Stimulated activated CD4-positive, alpha-beta T cell treated with anti-CD3 and anti-CD28 coated beads, Interleukin-1b, Interleukin-23, amount 100 ng/mL, for 4 hours (primary cell): ENCODE results near the gene FRMD6.

ENCODE experiments used
- DNase-seq, 2 donors: peaks; one replicate each; pipeline ENCODE4 v3.0.0-alpha.2; 2020; ENCODE audit warnings: low read depth in 2 of 2

FRMD6 gene

GRCh38 chr14:51651388-51652167 lies at the start of gene FRMD6:
TSS of gene FRMD6 (plus strand) at chr14:51651910. CDS start at chr14:51689837, 37,927 bp downstream.
- DNase-seq: peak; percentile 66 to 67

GRCh38 chr14:51602310-51602709 lies 49.4 kb upstream of the FRMD6 start:
- DNase-seq: no peak

GRCh38 chr14:51603495-51603894 lies 48.2 kb upstream of the FRMD6 start:
- no peak for DNase-seq

DNA sequence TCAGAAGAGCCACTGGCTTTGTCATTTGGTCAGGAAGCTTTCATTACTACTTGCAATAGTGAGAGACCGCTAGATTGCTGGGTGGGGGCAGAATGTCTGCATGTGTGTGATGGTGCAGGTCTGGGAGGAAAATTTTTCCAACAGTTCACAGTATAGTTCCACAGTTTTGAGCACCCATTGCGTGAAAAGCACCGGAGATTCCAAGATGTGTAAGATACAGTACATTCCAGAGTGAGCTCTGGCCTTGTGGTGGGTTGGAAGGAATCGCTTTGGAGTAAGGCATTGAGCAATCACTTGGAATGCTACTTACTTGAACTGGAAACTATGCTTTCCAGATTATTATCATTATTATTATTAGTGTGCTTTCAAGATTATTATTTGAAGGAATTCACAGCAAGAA lies 47.6 kb upstream of the FRMD6 start:
- no peak for DNase-seq

- no peak for DNase-seq
Observed at GRCh38 chr14:51605575-51605974, 46.1 kb upstream of the FRMD6 start.

DNA sequence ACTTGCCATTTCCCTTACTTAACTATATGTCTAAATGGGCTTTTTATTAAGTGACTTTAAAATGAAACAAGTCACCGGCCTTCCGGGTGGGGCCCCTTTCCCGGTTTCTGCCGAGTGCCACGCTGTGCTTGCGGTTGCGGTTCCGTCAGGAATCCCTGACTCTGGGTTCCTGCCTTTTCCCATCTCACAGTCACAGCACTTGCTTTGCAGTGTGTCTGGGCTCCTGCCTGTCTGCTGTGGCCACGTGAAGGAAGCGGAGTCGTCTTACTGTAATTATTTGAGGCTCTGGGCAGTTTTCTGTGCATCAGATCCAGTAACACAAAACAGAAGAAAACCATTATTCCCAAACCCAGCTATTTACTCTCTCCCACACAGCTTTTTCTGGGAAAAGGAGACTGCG lies 44.0 kb upstream of the FRMD6 start:
- DNase-seq: no peak

DNA sequence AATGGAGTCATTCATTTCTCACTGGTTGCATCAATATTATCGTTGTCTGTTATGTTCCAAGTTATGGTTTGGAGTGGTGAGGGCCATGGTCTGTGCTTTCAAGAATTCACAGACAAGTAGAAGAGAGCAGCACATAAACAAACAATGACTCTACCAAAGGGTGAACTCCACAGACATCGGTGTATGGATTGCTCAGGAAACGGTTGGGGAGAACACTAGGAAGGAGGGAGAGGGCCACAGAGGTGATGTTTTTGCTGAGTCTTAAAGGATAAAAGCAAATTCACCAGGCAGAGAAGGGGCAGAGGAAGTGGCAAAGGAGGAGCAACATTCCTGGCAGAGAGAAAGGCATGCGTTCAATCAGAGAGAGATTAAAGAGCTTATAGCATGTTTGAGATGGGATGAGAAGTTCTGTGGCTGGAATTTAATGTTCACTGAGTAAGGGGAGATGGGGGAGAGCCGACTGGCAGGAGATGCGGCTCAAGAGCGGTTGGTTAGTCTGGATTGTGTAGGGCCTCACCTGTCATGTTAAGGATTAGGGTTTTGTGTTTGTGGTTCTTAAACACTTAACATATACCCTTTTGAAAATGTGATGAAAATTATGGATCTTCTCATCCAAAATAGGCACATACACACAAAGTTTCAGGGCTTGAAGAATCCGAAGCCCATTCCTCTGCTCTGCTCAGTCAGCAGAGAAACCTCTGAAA lies 42.3 kb upstream of the FRMD6 start:
- no peak for DNase-seq

DNA sequence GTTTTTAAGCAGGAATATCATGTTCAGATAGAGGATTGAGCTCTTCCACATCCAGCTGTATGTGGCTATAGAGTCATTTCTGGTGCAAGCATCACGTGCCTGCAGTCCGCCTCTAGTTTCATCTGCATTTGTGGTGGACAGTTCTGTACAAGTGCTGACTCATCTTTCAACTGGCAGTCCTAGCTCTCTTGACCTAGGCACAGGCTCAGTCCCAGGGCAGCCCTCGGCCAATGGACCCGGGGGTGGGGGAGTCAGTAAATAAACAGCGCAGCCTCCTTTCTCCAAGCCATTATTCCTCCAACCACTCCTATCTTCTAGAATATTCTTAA lies 41.8 kb upstream of the FRMD6 start:
- DNase-seq: no peak

- DNase-seq: no peak
Observed at GRCh38 chr14:51610771-51611170, 40.9 kb upstream of the FRMD6 start.

- no peak for DNase-seq
Observed at GRCh38 chr14:51612449-51612848, 39.3 kb upstream of the FRMD6 start.

GRCh38 chr14:51613416-51613815 lies 38.3 kb upstream of the FRMD6 start:
- no peak for DNase-seq

DNA sequence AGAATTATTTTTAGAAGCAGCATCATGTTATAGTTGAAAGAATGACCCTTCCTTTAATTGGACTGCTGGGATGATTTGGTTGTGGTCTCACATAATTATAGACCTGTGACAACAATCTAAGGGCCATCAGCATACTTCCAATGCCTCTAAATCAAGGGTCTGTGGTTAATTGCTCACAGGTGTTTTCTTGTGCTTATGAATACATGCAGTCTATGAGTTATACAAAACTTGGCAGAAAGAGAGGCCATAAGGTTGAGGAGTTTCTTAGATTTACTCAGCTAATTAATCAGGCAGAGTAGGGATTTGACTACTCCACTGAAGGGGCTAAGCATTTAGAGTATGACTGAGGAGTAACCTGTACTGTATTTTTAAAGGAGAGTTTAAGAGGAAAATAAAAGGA lies 37.0 kb upstream of the FRMD6 start:
- DNase-seq: no peak

- DNase-seq: no peak
Observed at GRCh38 chr14:51616256-51616655, 35.5 kb upstream of the FRMD6 start.

DNA sequence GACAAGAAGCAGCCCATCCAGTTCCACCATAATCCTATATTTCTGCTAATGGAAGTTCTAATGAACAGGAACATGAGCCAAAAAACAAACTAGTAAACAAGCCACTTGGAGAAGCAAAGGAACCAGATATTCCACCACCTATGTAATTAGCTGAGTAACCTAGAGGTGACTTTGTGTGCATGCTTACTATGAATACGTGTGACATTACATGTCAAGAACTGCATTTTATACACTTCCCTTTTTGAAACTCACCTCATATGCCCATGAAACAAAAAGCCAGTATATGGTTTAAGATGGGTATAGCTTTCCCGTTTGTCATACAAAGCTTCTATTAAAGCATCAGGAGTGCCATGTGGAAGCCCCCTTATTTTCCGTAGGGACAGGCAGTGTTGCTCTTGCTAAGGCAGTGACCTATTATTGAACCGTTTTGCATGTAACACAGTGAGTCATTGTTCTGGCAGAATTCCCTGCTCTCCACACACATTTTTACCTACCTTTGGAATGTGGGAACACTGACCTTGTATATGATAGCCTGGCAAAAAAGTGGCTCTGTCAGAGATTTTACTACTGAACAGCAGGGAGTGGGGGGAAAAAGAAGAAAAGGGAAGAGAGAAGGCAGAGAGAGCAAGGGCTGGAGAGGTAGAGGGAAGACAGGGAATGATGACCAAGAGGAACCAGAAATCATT lies 34.8 kb upstream of the FRMD6 start:
- no peak for DNase-seq

GRCh38 chr14:51619561-51619960 lies 32.1 kb upstream of the FRMD6 start:
- no peak for DNase-seq

DNA sequence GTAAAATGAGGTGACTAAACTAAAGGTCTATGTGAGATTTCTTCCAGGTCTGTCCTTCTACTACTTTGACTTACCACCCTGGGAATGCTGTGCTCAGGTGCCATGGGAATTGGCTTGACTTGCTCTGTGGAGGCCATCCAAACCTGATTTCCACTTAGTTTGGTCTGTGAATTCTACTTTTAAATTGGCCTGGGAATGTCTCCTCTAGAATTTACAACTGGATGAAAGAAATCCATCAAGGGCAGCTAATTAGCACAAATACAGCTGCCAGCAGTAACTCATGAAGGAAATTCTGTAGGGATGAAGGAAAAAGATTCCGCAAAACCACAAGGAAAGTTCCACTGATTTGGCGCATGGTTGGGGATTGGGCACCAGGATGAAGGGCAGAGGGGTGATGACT lies 31.7 kb upstream of the FRMD6 start:
- no peak for DNase-seq

DNA sequence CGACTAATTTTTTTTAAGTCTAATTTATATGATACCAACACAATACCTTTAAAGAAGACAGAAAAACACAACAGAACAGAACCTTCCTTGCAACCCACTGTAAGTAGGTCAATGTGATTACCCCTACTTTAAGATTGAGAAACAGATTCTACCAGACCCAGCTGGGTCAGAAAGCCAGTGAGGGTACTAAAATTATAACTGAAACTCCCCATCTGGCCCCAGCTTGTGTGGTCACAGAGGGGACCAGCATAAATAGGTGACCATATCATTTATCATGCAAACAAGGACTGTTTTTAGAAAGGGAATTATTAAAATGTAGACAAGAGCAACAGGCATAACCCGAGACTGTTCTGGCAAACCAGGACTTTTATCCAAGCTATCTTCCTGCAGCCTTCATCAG lies 30.1 kb upstream of the FRMD6 start:
- no peak for DNase-seq

DNA sequence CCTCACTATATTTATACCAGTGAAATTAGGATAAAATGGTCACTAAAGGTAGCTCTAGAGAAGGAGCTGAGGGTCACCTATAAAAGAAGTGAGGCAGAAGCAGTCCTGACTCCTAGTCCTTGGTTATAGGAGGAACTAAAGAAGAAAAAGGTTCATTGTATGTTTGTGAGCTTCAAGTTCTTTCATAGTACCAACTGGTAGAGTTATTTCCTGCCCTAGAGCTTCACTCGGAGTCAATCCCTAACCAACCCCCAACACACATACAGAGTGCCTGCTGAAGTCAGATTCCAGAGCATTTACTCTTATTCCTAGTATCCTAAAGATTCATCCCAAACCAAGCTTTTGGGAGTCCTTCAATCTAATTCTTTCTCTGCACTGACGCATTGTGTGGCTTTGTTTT lies 29.3 kb upstream of the FRMD6 start:
- DNase-seq: no peak

DNA sequence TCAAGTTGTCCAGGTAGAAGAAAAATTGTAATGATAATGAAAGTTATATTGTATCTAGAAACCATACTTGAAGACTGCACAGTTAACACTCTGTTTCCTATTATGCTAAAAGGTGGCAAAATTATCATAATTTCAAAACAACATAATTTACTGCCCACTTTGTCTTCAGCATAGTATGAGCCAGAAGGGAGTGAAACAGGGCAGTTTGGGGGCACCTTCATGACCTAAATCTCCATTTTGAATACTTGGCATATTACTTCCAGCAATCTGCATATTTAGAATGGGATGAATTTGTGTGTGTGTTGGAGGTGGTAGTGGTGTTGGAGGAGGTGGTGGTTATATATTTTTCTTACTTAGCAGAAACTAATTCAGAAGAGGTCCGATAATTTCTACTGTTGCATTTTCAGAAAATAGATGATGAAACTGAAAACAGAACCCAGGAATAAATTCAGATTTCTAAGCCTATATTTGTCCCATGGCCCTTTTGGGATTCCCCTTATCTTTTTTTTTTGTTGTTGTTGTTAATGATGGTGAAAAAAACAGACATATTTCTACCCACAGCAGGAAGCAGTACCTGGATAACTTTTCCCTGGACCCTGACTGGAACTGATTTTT lies 26.6 kb upstream of the FRMD6 start:
- no peak for DNase-seq

- DNase-seq: no peak
Observed at GRCh38 chr14:51626185-51626584, 25.5 kb upstream of the FRMD6 start.

GRCh38 chr14:51626788-51627187 lies 24.9 kb upstream of the FRMD6 start:
- no peak for DNase-seq

DNA sequence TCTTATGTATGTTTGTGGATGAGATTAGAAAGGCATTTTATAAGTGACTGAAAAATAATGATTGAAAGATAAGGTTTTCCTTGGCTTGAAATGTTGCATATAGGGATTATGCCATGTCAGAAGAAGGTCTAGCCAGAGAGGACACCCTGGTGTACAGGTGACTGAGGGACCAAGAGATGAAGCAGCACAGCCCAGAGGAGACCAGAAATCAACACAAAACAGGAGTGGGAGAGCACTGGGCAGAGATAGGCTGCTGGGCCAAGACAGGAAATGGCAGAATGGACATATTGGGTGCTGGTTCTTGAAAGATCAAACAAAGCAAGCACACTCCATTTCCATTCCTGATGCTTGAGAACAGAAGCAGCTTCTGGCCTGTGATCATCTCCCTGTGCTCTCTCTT lies 24.4 kb upstream of the FRMD6 start:
- no peak for DNase-seq

DNA sequence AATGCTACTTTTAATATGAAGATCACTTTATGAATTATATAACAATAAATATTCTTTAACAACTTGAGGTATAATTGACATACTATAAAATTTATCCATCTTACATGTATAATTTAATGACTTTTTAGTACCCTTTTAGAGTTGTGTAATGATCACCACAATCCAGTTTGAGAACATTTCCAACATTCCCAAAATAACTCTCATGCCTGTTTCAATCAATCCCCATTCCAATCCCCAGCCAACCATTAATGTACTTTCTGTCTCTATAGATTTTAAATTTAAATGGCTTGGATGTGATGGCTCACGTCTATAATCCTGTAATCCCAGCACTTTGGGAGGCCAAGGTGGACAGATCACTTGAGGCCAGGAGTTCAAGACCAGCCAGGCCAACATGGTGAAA lies 23.5 kb upstream of the FRMD6 start:
- DNase-seq: no peak
